Duodenal mucosa (tissue), 2 donors: ENCODE results near the gene DIAPH2.

Experiments used
- H3K27ac ChIP-seq: one replicate; pipeline ENCODE4 v1.7.0; 2013; ENCODE audit warnings: low read depth, low read length
- H3K27me3 ChIP-seq, 2 donors: one replicate each; pipeline ENCODE4 v1.7.0; 2013; ENCODE audit warnings: low read length in 2 of 2, control low read depth in 1 of 2; ENCODE audit not compliant: insufficient read depth in 2 of 2, control insufficient read depth in 1 of 2
- H3K36me3 ChIP-seq, 2 donors: one replicate each; pipeline ENCODE4 v1.7.0; 2013; ENCODE audit warnings: low read length in 2 of 2, control low read depth in 1 of 2; ENCODE audit not compliant: insufficient read depth in 2 of 2, control insufficient read depth in 1 of 2
- H3K4me1 ChIP-seq, 2 donors: one replicate each; pipeline ENCODE4 v1.7.0; 2013; ENCODE audit warnings: low read length in 2 of 2, control low read depth in 1 of 2; ENCODE audit not compliant: insufficient read depth in 2 of 2, control insufficient read depth in 1 of 2
- H3K4me3 ChIP-seq, 2 donors: one replicate each; pipeline ENCODE4 v1.7.0; 2013; ENCODE audit warnings: low read length in 2 of 2, low read depth in 1 of 2
- H3K9ac ChIP-seq, 2 donors: one replicate each; pipeline ENCODE4 v1.7.0; 2013; ENCODE audit warnings: low read length in 2 of 2, low read depth in 1 of 2
- H3K9me3 ChIP-seq, 2 donors: one replicate each; pipeline ENCODE4 v1.7.0; 2013; ENCODE audit warnings: low read length in 2 of 2, control low read depth in 1 of 2; ENCODE audit not compliant: control insufficient read depth in 1 of 2

DIAPH2 gene

DNA sequence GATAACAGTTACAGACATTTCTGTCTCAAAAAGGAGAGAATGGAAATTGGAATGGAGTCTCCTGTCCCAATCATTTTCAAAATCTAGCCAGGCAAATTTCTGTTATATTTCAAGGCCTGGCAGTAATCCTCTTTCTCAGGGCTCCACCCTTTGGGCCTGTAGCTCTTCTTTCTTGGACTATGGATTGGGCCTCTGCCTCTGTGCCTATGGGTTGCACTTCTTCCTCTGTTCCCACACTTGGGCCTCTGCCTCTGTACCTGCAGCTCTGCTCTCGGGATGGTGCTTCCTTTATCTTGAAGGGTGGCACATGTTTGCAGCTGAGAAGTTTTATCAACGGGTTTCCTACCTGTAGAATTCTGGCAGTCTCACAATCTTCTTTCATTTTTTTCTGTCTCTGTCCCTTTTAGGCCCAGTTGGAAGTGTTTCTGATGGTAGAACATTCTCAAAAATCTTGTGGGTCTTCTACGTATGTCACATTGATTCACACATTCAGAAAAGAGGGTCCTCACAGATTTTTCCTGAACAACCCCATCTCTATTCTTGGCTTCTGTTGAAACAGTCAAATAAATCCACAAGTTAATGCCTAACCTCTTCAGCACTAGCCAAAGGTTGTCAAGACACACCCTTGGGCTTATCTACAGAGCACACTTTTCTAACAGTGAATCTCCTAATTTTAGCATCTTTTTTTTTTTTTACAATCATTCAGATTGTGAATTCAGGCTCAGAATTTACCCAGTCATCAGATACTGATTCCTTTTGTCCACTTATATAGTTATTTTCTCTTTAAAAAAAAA, 918.0 kb downstream of the DIAPH2 start:
- H3K27me3 ChIP-seq: no peaks in the 10 kb centered on the region
- no peaks in the 10 kb centered on the region for H3K4me1 ChIP-seq
- H3K9me3 ChIP-seq: no peaks in the 10 kb centered on the region
- H3K27ac ChIP-seq: no peak overlapping the region
- H3K4me3 ChIP-seq: no peak overlapping the region
- no peaks in the 10 kb centered on the region for H3K36me3 ChIP-seq
- H3K9ac ChIP-seq: no peak overlapping the region

DNA sequence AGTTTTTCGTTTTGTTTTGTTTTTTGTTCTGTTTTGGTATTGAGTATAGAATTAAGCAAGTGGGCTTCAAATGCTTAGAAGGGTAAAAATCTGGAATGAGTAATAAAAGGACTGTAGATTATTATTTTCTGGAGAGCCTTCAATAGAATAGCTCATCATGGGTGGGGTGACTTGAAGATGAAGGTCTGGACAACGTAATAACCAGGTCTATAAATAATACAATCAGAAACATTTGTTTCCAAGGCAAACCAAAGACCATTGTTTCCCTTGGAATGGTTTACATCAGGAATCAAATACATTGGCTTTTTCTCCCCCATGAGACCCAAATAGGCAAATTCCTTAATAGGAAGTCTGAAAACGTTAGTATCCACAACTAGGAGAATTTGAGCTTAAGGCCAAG, 920.6 kb downstream of the DIAPH2 start:
- no peaks in the 10 kb centered on the region for H3K9me3 ChIP-seq
- H3K4me1 ChIP-seq: no peaks in the 10 kb centered on the region
- H3K27me3 ChIP-seq: no peaks in the 10 kb centered on the region
- no peak overlapping the region for H3K9ac ChIP-seq
- no peak overlapping the region for H3K4me3 ChIP-seq
- H3K36me3 ChIP-seq: no peaks in the 10 kb centered on the region
- no peak overlapping the region for H3K27ac ChIP-seq

DNA sequence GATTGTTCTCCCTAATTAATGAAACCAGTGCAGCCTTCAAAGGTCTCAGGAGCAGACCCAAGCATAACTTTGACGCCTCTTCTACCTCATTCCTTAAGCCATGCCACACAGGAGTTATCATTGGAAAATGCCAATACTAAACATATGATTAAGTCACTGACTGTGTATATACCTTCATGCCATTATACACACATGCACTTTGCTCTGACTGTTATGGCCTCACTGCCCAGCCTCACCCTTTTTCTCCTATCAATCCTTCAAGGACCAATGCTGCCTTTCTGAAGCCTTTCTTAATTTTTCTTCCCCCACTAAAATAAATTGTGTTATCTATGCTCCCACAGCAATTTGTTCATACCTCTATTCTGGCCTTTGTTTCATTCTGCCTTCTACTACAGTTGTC, 924.7 kb downstream of the DIAPH2 start:
- Histone ChIP-seq H3K4me3 (no peak overlapping the region), H3K36me3 (no peaks in the 10 kb centered on the region), H3K27ac (no peak overlapping the region), H3K4me1 (no peaks in the 10 kb centered on the region), H3K27me3 (no peaks in the 10 kb centered on the region), H3K9ac (no peak overlapping the region), H3K9me3 (no peaks in the 10 kb centered on the region)

DNA sequence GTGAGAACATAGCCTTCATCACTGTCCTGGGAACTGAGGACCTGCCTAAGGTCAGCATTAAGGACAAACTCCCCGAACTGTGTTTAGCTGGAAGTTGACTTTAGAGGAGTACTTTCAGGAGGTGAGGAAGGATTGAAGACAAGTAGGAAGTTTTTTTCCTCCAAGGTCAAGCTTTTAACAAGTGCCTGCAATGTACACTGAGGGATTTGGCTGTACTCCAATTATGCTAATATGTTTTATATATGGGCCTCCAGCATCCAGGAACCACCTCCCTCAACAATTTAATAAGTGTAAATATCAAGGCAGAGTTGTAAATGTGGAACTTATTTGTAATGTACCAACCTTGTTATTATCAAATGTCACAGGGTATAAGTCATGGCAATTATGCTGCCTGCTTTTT, 925.3 kb downstream of the DIAPH2 start:
- no peaks in the 10 kb centered on the region for H3K4me1 ChIP-seq
- H3K27ac ChIP-seq: no peak overlapping the region
- H3K9me3 ChIP-seq: no peaks in the 10 kb centered on the region
- no peaks in the 10 kb centered on the region for H3K36me3 ChIP-seq
- H3K4me3 ChIP-seq: no peak overlapping the region
- H3K27me3 ChIP-seq: no peaks in the 10 kb centered on the region
- H3K9ac ChIP-seq: no peak overlapping the region

DNA sequence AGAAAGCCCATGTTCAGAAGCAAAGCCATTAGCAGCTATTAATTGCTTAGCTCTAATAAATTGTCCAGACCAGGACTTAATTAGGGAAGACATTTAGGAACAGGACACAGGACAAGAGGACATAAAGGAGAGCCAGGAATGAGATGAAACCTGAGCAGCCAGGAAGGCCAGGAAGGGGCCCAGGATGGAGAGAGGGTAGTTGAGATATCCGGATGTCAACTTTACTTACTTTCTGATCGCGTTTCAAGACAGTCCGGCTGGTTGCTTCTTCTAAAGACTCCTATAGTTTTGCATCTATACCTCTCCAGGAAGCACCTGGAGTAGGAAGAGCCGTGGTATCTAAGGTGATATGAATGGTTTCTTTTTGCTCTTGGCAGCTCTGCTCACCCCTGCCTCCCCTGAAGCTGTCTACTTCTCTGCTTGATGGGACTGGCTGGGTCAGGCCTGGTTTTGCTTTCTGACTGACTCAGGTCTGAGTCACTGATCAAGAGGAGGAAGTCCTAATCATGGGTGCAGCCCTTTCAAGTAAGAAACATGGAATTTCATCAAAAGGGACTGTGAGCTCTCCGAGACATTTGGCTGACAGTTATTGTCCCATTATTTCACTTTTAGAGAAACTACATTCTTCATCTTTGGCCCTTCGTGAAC, 932.4 kb downstream of the DIAPH2 start:
- Histone ChIP-seq H3K9me3 (no peaks in the 10 kb centered on the region), H3K4me1 (no peaks in the 10 kb centered on the region), H3K27me3 (no peaks in the 10 kb centered on the region), H3K36me3 (no peaks in the 10 kb centered on the region), H3K9ac (no peak overlapping the region), H3K4me3 (no peak overlapping the region), H3K27ac (no peak overlapping the region)

DNA sequence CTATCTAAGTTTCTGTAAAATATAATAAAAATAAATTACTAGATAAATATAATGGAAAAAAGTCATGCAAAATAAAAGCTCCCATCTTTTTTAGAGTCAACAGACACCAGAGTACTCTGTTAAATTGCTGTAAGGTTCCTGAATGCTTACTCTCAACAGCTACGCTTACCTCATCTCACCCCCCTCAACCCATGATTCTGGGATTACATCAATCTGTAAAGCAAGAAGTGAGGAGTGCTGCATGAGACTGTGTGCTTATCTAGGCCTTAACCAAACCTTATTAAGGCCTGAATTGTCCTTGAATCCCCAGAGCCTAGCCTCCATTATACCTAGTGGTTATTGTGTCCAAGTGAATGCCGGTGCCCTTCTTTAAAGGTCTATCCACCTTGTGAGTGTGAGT, 934.9 kb downstream of the DIAPH2 start:
- Histone ChIP-seq H3K4me3 (no peak overlapping the region), H3K4me1 (no peaks in the 10 kb centered on the region), H3K36me3 (no peaks in the 10 kb centered on the region), H3K9ac (no peak overlapping the region), H3K9me3 (no peaks in the 10 kb centered on the region), H3K27me3 (no peaks in the 10 kb centered on the region), H3K27ac (no peak overlapping the region)

DNA sequence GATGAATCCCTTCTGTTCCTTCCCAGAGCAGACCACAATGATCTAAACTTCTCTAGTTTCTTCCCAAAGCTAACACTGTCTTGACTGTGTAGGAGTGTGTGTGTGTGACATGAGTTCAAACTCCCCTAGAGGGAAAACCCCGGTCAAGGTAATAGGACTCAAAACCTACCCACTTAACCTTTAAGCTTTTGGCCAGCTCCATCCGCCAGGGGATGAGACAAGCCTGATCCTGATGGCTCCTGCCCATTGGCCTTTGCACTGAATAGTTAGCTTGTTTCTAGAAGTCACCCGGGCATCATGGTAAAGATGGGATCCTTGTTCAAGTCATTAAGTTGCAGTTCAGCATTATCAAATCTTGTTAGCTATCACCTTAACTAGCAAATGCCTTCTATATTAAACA, 937.5 kb downstream of the DIAPH2 start:
- Histone ChIP-seq H3K9ac (no peak overlapping the region), H3K4me3 (no peak overlapping the region), H3K27ac (no peak overlapping the region), H3K4me1 (no peaks in the 10 kb centered on the region), H3K36me3 (no peaks in the 10 kb centered on the region), H3K9me3 (no peaks in the 10 kb centered on the region), H3K27me3 (no peaks in the 10 kb centered on the region)

DNA sequence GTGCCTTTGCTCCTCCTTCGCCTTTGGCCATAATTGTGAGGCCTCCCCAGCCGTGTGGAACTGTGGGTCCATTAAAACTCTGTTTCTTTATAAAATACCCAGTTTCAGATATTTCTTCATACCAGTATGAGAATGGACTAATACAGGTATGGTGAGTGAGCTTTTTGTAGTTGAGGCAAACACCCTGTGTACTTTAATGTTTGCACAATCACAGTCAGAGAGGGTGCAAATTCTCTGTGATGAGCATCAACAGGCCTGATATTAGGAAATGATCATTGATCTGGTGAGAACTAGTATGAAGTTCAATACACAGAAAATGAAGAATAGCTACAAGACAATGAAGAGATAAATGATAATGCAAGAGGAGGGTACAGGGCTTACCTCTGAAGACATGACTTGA, 943.7 kb downstream of the DIAPH2 start:
- H3K9ac ChIP-seq: no peak overlapping the region
- H3K27me3 ChIP-seq: no peaks in the 10 kb centered on the region
- no peak overlapping the region for H3K4me3 ChIP-seq
- no peaks in the 10 kb centered on the region for H3K9me3 ChIP-seq
- no peaks in the 10 kb centered on the region for H3K36me3 ChIP-seq
- no peaks in the 10 kb centered on the region for H3K4me1 ChIP-seq
- no peak overlapping the region for H3K27ac ChIP-seq

DNA sequence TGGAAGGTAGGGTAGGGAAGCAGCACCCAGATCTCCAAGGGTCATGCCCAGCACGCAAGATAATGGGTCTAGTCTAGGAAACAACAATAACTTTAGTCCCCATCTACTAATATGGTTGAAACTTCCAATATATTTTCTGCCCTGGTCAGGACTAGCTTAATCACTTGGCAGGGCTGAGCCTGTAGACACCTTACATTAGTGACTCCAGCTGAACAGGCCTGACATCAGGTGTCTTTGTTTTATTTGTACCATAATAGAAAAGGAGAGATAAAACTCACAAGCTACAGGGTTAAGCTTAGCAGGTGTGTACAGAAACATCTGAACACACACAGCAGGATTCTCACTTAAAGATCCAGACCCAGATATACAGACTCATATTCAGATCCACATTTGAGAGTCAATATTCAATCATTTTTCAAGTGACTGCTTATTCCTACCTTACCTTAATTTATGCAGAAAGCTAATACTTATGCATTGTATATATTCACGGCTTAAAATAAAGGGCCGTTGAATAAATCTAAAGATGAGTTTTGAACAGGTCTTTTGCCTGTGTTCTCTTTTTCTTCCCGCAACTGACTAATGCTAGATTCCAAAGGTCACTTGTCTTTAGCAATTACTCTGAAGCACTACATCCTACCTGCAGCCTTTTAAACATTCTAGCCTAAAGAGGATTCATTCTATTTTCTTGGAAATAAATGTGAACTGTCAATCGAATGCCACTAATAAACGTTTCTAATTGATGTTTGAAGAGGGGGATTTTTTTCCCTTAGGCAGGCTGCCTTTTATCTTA, 944.4 kb downstream of the DIAPH2 start:
- Histone ChIP-seq H3K4me1 (no peaks in the 10 kb centered on the region), H3K9me3 (no peaks in the 10 kb centered on the region), H3K4me3 (no peak overlapping the region), H3K27me3 (no peaks in the 10 kb centered on the region), H3K9ac (no peak overlapping the region), H3K27ac (no peak overlapping the region), H3K36me3 (no peaks in the 10 kb centered on the region)

DNA sequence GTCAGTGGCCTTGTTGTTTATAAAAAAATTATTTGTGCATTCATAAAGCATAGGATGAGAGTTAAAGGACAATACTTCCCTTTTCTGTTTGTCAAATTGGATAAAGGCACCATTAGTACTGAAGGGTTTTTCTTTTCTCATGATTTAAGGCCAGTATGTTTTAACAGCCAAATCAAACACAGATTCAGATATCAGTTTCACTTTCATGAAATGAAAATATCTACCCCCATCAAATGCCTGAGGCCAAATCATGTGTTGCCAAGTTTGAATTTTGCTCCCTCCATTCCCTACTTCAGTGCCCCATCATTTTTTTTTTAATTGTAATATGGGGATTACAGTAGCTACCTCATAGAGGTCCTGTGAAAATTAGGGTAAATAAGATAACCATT, 944.9 kb downstream of the DIAPH2 start:
- no peaks in the 10 kb centered on the region for H3K27me3 ChIP-seq
- H3K36me3 ChIP-seq: no peaks in the 10 kb centered on the region
- no peak overlapping the region for H3K4me3 ChIP-seq

More for the DNA sequence above, 944.9 kb downstream of the DIAPH2 start:
- Histone ChIP-seq H3K27ac (no peak overlapping the region), H3K9me3 (no peaks in the 10 kb centered on the region), H3K9ac (no peak overlapping the region), H3K4me1 (no peaks in the 10 kb centered on the region)
